ENCODE results near the gene ATP8A2. TPM values are rescaled to one million over a fixed set of nuclear protein-coding genes. Genes with fewer than 3 reads are reported as not detected.

The ATP8A2 gene
- total and polyA plus RNA-seq, 2 of the 8 experiments (the other 6 are each of a cell fraction or from before 2014, with no cell fraction given): 2.4 to 8.3 TPM

GRCh38 chr13:25679936-25680335 is 308.2 kb downstream of the ATP8A2 start:
- no peaks in the 10 kb centered on the region for H3K23me2 ChIP-seq (ENCODE audit: low read depth, low read length)
- FAIRE-seq: no peak
- H3K9me3 ChIP-seq (ENCODE audit: insufficient read depth in 2 of 2, low read depth in 1 of 2, low read length in 1 of 2): no peaks in the 10 kb centered on the region; a peak in 1 of 4 replicates
- H3K18ac ChIP-seq (ENCODE audit: extremely low read depth, low read length): no peak overlapping the region
- TF ChIP-seq POLR2AphosphoS5 (IDR thresholded peaks at IDR 0.05; ENCODE audit: low read depth, low read length) (no peak), ATF2 (IDR thresholded peaks at IDR 0.05; ENCODE audit: low read length) (no peak), SIRT6 (IDR thresholded peaks at IDR 0.05; ENCODE audit: low read length) (no peak), TAF1 (IDR thresholded peaks at IDR 0.05; ENCODE audit: low read depth, low read length) (no peak), RNF2 (IDR thresholded peaks at IDR 0.05; ENCODE audit: borderline replicate concordance, low read depth, low read length, missing control alignments, poor library complexity, severe bottlenecking) (no peak), YY1 (IDR thresholded peaks at IDR 0.05; ENCODE audit: low read depth, low read length) (no peak), KDM1A (IDR thresholded peaks at IDR 0.05; ENCODE audit: borderline replicate concordance, low read length) (no peak), ZNF274 (IDR thresholded peaks at IDR 0.05; ENCODE audit: borderline replicate concordance, extremely low read depth, low read length) (no peak), JUN (IDR thresholded peaks at IDR 0.05; ENCODE audit: low read depth, low read length) (no peak), CTBP2 (IDR thresholded peaks at IDR 0.05; ENCODE audit: borderline replicate concordance, insufficient read depth, insufficient read length, low read length) (no peak), CHD2 (IDR thresholded peaks at IDR 0.05; ENCODE audit: low read length) (no peak)
- H2AK5ac ChIP-seq (ENCODE audit: low read depth, low read length): no peak overlapping the region
- no peaks in the 10 kb centered on the region for H3K36me3 ChIP-seq (ENCODE audit: control insufficient read depth in 2 of 4, insufficient read depth in 4 of 4, low read length in 3 of 4)
- no peaks in the 10 kb centered on the region for H3K27me3 ChIP-seq (replicated peaks in 1 of 4; ENCODE audit: control insufficient read depth in 3 of 4, extremely low read depth in 1 of 4, insufficient read depth in 3 of 4, low read length in 3 of 4)
- H2BK120ac ChIP-seq (replicated peaks; ENCODE audit: low read depth, low read length): no peak overlapping the region
- POLR2A ChIA-PET (ENCODE audit: partially characterized antibody): no interaction called here
- H3K23ac ChIP-seq (ENCODE audit: insufficient read length): no peak overlapping the region
- H4K5ac ChIP-seq (ENCODE audit: insufficient read length, low read depth, low read length): no peak overlapping the region
- H2BK20ac ChIP-seq (ENCODE audit: low read length): no peak overlapping the region
- 90% methylated on average over 5 of the region's 5 CpGs; no CpG with 5 or more reads in 1 of the 2 experiments for WGBS, 2 experiments (ENCODE audit: extremely low coverage in 1 of 2, insufficient coverage in 1 of 2, insufficient read length in 1 of 2, insufficient replicate concordance in 2 of 2, low coverage in 1 of 2, low lambda C conversion rate in 2 of 2, missing lambda C conversion rate in 1 of 2)
- no peak overlapping the region for H3K27ac ChIP-seq (ENCODE audit: low read depth, low read length)
- H2BK5ac ChIP-seq (ENCODE audit: low read depth, low read length): no peak overlapping the region
- H4K8ac ChIP-seq (ENCODE audit: extremely low read depth, insufficient read depth, low read length): no peak overlapping the region
- H2BK15ac ChIP-seq (ENCODE audit: low read length): no peak overlapping the region
- no peak overlapping the region for H4K91ac ChIP-seq (replicated peaks; ENCODE audit: insufficient read length, low read length)
- no peak overlapping the region for H3K56ac ChIP-seq (replicated peaks; ENCODE audit: insufficient read length, low read depth, low read length)
- DNase-seq (ENCODE audit: low read depth in 1 of 2, low spot score in 2 of 2): no peak
- no peak overlapping the region for H2BK12ac ChIP-seq (ENCODE audit: low read depth, low read length)
- CTCF ChIA-PET (ENCODE audit: partially characterized antibody): interaction anchor here (1.2 kb wide), 1 partner anchor 11 kb away, joined by 3 read pairs; no protein-coding TSS in a partner anchor
- H3K14ac ChIP-seq (ENCODE audit: insufficient read length): no peak overlapping the region
- no peak overlapping the region; a peak in 1 of 7 replicates for H3K9ac ChIP-seq (replicated peaks in 1 of 4; ENCODE audit: extremely low read depth in 1 of 4, low read depth in 3 of 4, low read length in 3 of 4)
- H3K79me1 ChIP-seq (ENCODE audit: low read depth, low read length): no peaks in the 10 kb centered on the region
- H3K4me3 ChIP-seq (ENCODE audit: extremely low read depth in 1 of 4, insufficient read depth in 2 of 4, low read depth in 3 of 4, low read length in 4 of 4): no peak overlapping the region
- H2AFZ ChIP-seq (ENCODE audit: low read length): no peak overlapping the region
- no peaks in the 10 kb centered on the region for H4K20me1 ChIP-seq (replicated peaks in 1 of 2; ENCODE audit: control insufficient read depth in 1 of 2, insufficient read depth in 2 of 2, low read length in 2 of 2)
- no peaks in the 10 kb centered on the region; a peak in 1 of 7 replicates for H3K4me1 ChIP-seq (replicated peaks in 1 of 4; ENCODE audit: control insufficient read depth in 3 of 4, insufficient read depth in 4 of 4, low read length in 3 of 4)
- H3K4me2 ChIP-seq (ENCODE audit: insufficient read depth in 1 of 2, low read depth in 2 of 2, low read length in 2 of 2): no peak overlapping the region
- H3K79me2 ChIP-seq (ENCODE audit: control insufficient read depth in 1 of 2, insufficient read depth in 2 of 2, low read length in 2 of 2): no peaks in the 10 kb centered on the region
- H3K4ac ChIP-seq (replicated peaks; ENCODE audit: insufficient read length, low read depth, low read length): no peak overlapping the region

Measured in H1 (cell line).